HepG2 (cell line): Measurements from ENCODE around the gene MAPK12. TPM values are rescaled to one million over a fixed set of nuclear protein-coding genes. Genes with fewer than 3 reads are reported as not detected.
A peak's percentile ranks its signal among the peaks of the same experiment; 100 is the strongest.

Source experiments
- ATRX ChIP-seq: sonication (generic); formaldehyde crosslinking; IDR thresholded peaks from 2 replicates; pipeline ENCODE4 v1.4.0; 2020; ENCODE audit warnings: missing genetic modification reagents, borderline replicate concordance
- CHD4 ChIP-seq: fragments of 200-600 bp; sonication (generic); IDR thresholded peaks from 2 replicates; pipeline ENCODE4 v1.7.0; 2017; ENCODE audit warnings: mild to moderate bottlenecking, low read length, borderline replicate concordance
- HNF1A ChIP-seq, 2 experiments: sonication (generic) in 1 of 2; formaldehyde crosslinking in 1 of 2; IDR thresholded peaks; 2 replicates each; pipeline versions ENCODE4 v1.4.0 to v1.6.1; 2016 to 2020; ENCODE audit warnings: borderline replicate concordance in 1 of 2, low read depth in 1 of 2, mild to moderate bottlenecking in 1 of 2, missing genetic modification reagents in 1 of 2
- HNF1B ChIP-seq: sonication (generic); formaldehyde crosslinking; IDR thresholded peaks from 2 replicates; pipeline ENCODE4 v1.5.1; 2020; ENCODE audit warnings: mild to moderate bottlenecking, moderate library complexity, missing genetic modification reagents
- LCORL ChIP-seq, 2 experiments: fragments of 450-650 bp in 1 of 2; sonication (generic) in 1 of 2; formaldehyde crosslinking in 1 of 2; IDR thresholded peaks; 2 replicates each; pipeline versions ENCODE4 v1.5.0 to v1.6.1; 2017 to 2020; ENCODE audit warnings: antibody characterized with exemption in 1 of 2, missing genetic modification reagents in 1 of 2
- PITX1 ChIP-seq: sonication (generic); formaldehyde crosslinking; IDR thresholded peaks from 2 replicates; pipeline ENCODE4 v1.5.1; 2020; ENCODE audit warnings: mild to moderate bottlenecking, missing genetic modification reagents
- THRA ChIP-seq: sonication (generic); formaldehyde crosslinking; IDR thresholded peaks from 2 replicates; pipeline ENCODE4 v1.4.0; 2020; ENCODE audit warnings: missing genetic modification reagents, borderline replicate concordance
- ZNF230 ChIP-seq: sonication (generic); formaldehyde crosslinking; IDR thresholded peaks from 2 replicates; pipeline ENCODE4 v1.4.0; 2020; ENCODE audit warnings: mild to moderate bottlenecking, missing genetic modification reagents
- ZNF441 ChIP-seq: sonication (generic); formaldehyde crosslinking; IDR thresholded peaks from 2 replicates; pipeline ENCODE4 v1.7.0; 2021; ENCODE audit warnings: missing genetic modification reagents, borderline replicate concordance
- ZNF605 ChIP-seq: sonication (generic); formaldehyde crosslinking; IDR thresholded peaks from 2 replicates; pipeline ENCODE4 v1.8.0; 2022; ENCODE audit warnings: mild to moderate bottlenecking, missing genetic modification reagents
- ZNF775 ChIP-seq: sonication (generic); formaldehyde crosslinking; IDR thresholded peaks from 2 replicates; pipeline ENCODE4 v1.4.0; 2020; ENCODE audit warnings: missing genetic modification reagents, mild to moderate bottlenecking, moderate library complexity, borderline replicate concordance
- ZNF777 ChIP-seq: sonication (generic); formaldehyde crosslinking; IDR thresholded peaks from 2 replicates; pipeline ENCODE4 v1.4.0; 2020; ENCODE audit warnings: missing genetic modification reagents
- ZNF800 ChIP-seq: sonication (generic); formaldehyde crosslinking; IDR thresholded peaks from 2 replicates; pipeline ENCODE4 v1.4.0; 2020; ENCODE audit warnings: missing genetic modification reagents
- polyA plus RNA-seq, 8 experiments: library from polyadenylated mRNA; depleted of rRNA in 3 of 8; stranded (reverse) in 7 of 8; unstranded in 1 of 8; fragments of >200 nt; fragmentation: Illumina TruSeq in 4 of 8; extraction: Trizol in 4 of 8; gene quantifications; 2 replicates each; pipeline versions ENCODE4 v1.2.1 to v1.2.3, GENCODE V29; 2011 to 2016; ENCODE audit warnings: low read depth in 4 of 8, missing spikeins in 1 of 8, mixed read lengths in 1 of 8; ENCODE audit not compliant: insufficient read depth in 1 of 8
- total RNA-seq, 5 experiments: library from RNA; depleted of rRNA; stranded (reverse); fragments of >200 nt; fragmentation: Illumina TruSeq; extraction: Trizol; gene quantifications; 2 replicates each; pipeline ENCODE4 v1.2.3, GENCODE V29; 2016; ENCODE audit warnings: low read depth in 1 of 5

MAPK12 gene
- total and polyA plus RNA-seq, 2 of the 13 experiments (the other 11 are each of a cell fraction or from before 2014, with no cell fraction given): 22.2 to 23.3 TPM

GRCh38 chr22:50270666-50271394 is 9.3 kb upstream of the MAPK12 start (continued):
- TF ChIP-seq ZNF775 (CRISPR knock-in tag): no peak
- TF ChIP-seq ZNF605 (CRISPR knock-in tag): peak; percentile 56; the same call in 1 of the 2 replicates
- TF ChIP-seq LCORL (IDR thresholded peaks at IDR 0.05): no peak
- 0 out of 2 replicates have a peak, but pooled peaks have one; percentile 52 for TF ChIP-seq LCORL (CRISPR knock-in tag; IDR thresholded peaks at IDR 0.05)
- no peak for TF ChIP-seq ATRX (CRISPR knock-in tag)
- no peak for TF ChIP-seq HNF1A (IDR thresholded peaks at IDR 0.05; ENCODE audit: low read depth)
- TF ChIP-seq HNF1A (CRISPR knock-in tag; IDR thresholded peaks at IDR 0.05; ENCODE audit: borderline replicate concordance): 0 out of 2 replicates have a peak, but pooled peaks have one; percentile 14
- peak; percentile 75 for TF ChIP-seq THRA (CRISPR knock-in tag)
- TF ChIP-seq ZNF800 (CRISPR knock-in tag): peak; percentile 91
- peak; percentile 86; the same call in 1 of the 2 replicates for TF ChIP-seq ZNF230
- TF ChIP-seq CHD4: no peak
- peak; percentile 54; the same call in 1 of the 2 replicates for TF ChIP-seq ZNF777 (CRISPR knock-in tag)
- TF ChIP-seq ZNF441 (CRISPR knock-in tag): peak; percentile 81; the same call in 1 of the 2 replicates
- TF ChIP-seq PITX1 (CRISPR knock-in tag): 0 out of 2 replicates have a peak, but pooled peaks have one; percentile 46
- peak; percentile 44; the same call in 1 of the 2 replicates for TF ChIP-seq HNF1B (CRISPR knock-in tag)
